Measurements from ENCODE around the gene TNP1.

Gene TNP1

GRCh38 chr2:216862628-216863398 lies 2.9 kb upstream of the TNP1 start:
- CTCF ChIA-PET = no interaction called here
- POLR2A ChIA-PET = no interaction called here
- no peak for DNase-seq (ENCODE audit: extremely low spot score)
- no peak for TF ChIP-seq ELF4 (IDR thresholded peaks at IDR 0.05)
- TF ChIP-seq TARDBP (IDR thresholded peaks at IDR 0.05) = no peak
- TF ChIP-seq FOXK2 (IDR thresholded peaks at IDR 0.05) = no peak
- no peak for TF ChIP-seq FOXM1 (IDR thresholded peaks at IDR 0.05; ENCODE audit: borderline replicate concordance)
- TF ChIP-seq BHLHE40 (IDR thresholded peaks at IDR 0.05; ENCODE audit: borderline replicate concordance) = no peak
- no peak for TF ChIP-seq CTBP1 (IDR thresholded peaks at IDR 0.05; ENCODE audit: borderline replicate concordance)
- TF ChIP-seq FOXA1 (IDR thresholded peaks at IDR 0.05) = no peak
- TF ChIP-seq SUZ12 (IDR thresholded peaks at IDR 0.05) = no peak
- TF ChIP-seq SP1 (IDR thresholded peaks at IDR 0.05) = no peak
- TF ChIP-seq NFRKB (IDR thresholded peaks at IDR 0.05) = no peak

GRCh38 chr2:216860426-216861137 lies 718 bp upstream of the TNP1 start:
- no peak for DNase-seq (ENCODE audit: extremely low spot score)
- CTCF ChIA-PET = no interaction called here
- POLR2A ChIA-PET = no interaction called here
- TF ChIP-seq BHLHE40 (IDR thresholded peaks at IDR 0.05; ENCODE audit: borderline replicate concordance) = no peak
- TF ChIP-seq CTBP1 (IDR thresholded peaks at IDR 0.05; ENCODE audit: borderline replicate concordance) = no peak
- TF ChIP-seq NFRKB (IDR thresholded peaks at IDR 0.05) = no peak
- no peak for TF ChIP-seq SP1 (IDR thresholded peaks at IDR 0.05)
- no peak for TF ChIP-seq ZNF384 (IDR thresholded peaks at IDR 0.05)
- no peak for TF ChIP-seq FOXM1 (IDR thresholded peaks at IDR 0.05; ENCODE audit: borderline replicate concordance)
- TF ChIP-seq TARDBP (IDR thresholded peaks at IDR 0.05) = no peak
- TF ChIP-seq PKNOX1 (IDR thresholded peaks at IDR 0.05) = no peak
- no peak for TF ChIP-seq L3MBTL2 (conservative IDR thresholded peaks at IDR 0.05)
- no peak for TF ChIP-seq HDGF (IDR thresholded peaks at IDR 0.05; ENCODE audit: borderline replicate concordance)
- no peak for TF ChIP-seq LEF1 (IDR thresholded peaks at IDR 0.05; ENCODE audit: borderline replicate concordance)
- TF ChIP-seq ARNT (IDR thresholded peaks at IDR 0.05) = no peak
- TF ChIP-seq FOXK2 (IDR thresholded peaks at IDR 0.05) = no peak
- TF ChIP-seq ELF4 (IDR thresholded peaks at IDR 0.05) = no peak
- TF ChIP-seq SUZ12 (IDR thresholded peaks at IDR 0.05) = no peak
- TF ChIP-seq FOXA1 (IDR thresholded peaks at IDR 0.05) = no peak

GRCh38 chr2:216858312-216858711 lies 1.6 kb downstream of the TNP1 start:
- no peak for DNase-seq (ENCODE audit: extremely low spot score)
- POLR2A ChIA-PET = no interaction called here
- CTCF ChIA-PET = interaction anchor here (1.5 kb wide), 1 partner anchor 855 kb away, joined by 4 read pairs; no protein-coding TSS in a partner anchor
- TF ChIP-seq SUZ12 (IDR thresholded peaks at IDR 0.05) (no peak), ZNF384 (IDR thresholded peaks at IDR 0.05) (no peak), ELF4 (IDR thresholded peaks at IDR 0.05) (no peak), BHLHE40 (IDR thresholded peaks at IDR 0.05; ENCODE audit: borderline replicate concordance) (no peak), L3MBTL2 (conservative IDR thresholded peaks at IDR 0.05) (no peak), FOXA1 (IDR thresholded peaks at IDR 0.05) (no peak), SP1 (IDR thresholded peaks at IDR 0.05) (no peak)

- ChIA-PET POLR2A (no interaction called here), CTCF (interaction anchor here (1.5 kb wide), 1 partner anchor 856 kb away, joined by 4 read pairs; no protein-coding TSS in a partner anchor)
- DNase-seq (ENCODE audit: extremely low spot score) = no peak
Observed at GRCh38 chr2:216857131-216857550, 2.7 kb downstream of the TNP1 start.

GRCh38 chr2:216856406-216857065 lies 3.3 kb downstream of the TNP1 start:
- TF ChIP-seq TARDBP (IDR thresholded peaks at IDR 0.05) (no peak), ZNF384 (IDR thresholded peaks at IDR 0.05) (no peak), HDGF (IDR thresholded peaks at IDR 0.05; ENCODE audit: borderline replicate concordance) (no peak), PKNOX1 (IDR thresholded peaks at IDR 0.05) (no peak), BHLHE40 (IDR thresholded peaks at IDR 0.05; ENCODE audit: borderline replicate concordance) (no peak), CTBP1 (IDR thresholded peaks at IDR 0.05; ENCODE audit: borderline replicate concordance) (no peak), L3MBTL2 (conservative IDR thresholded peaks at IDR 0.05) (no peak), FOXA1 (IDR thresholded peaks at IDR 0.05) (no peak), SP1 (IDR thresholded peaks at IDR 0.05) (no peak), LEF1 (IDR thresholded peaks at IDR 0.05; ENCODE audit: borderline replicate concordance) (no peak), ARNT (IDR thresholded peaks at IDR 0.05) (no peak)
- no peak for DNase-seq (ENCODE audit: extremely low spot score)
- CTCF ChIA-PET = no interaction called here
- POLR2A ChIA-PET = no interaction called here

More at GRCh38 chr2:216857131-216857550, 2.7 kb downstream of the TNP1 start:
- no peak for TF ChIP-seq L3MBTL2 (conservative IDR thresholded peaks at IDR 0.05)

GRCh38 chr2:216855605-216856004 lies 4.3 kb downstream of the TNP1 start:
- CTCF ChIA-PET = no interaction called here
- TF ChIP-seq FOXA1 (IDR thresholded peaks at IDR 0.05) (no peak), ZNF384 (IDR thresholded peaks at IDR 0.05) (no peak), BHLHE40 (IDR thresholded peaks at IDR 0.05; ENCODE audit: borderline replicate concordance) (no peak), FOXK2 (IDR thresholded peaks at IDR 0.05) (no peak), SP1 (IDR thresholded peaks at IDR 0.05) (no peak), HDGF (IDR thresholded peaks at IDR 0.05; ENCODE audit: borderline replicate concordance) (no peak), LEF1 (IDR thresholded peaks at IDR 0.05; ENCODE audit: borderline replicate concordance) (no peak), L3MBTL2 (conservative IDR thresholded peaks at IDR 0.05) (no peak), TARDBP (IDR thresholded peaks at IDR 0.05) (no peak)
- no peak for DNase-seq (ENCODE audit: extremely low spot score)
- POLR2A ChIA-PET = no interaction called here
